HL-60 (cell line): ENCODE results near the gene DOK5.

Experiments
- DNase-seq, 2 experiments: peaks; one replicate each; pipeline ENCODE4 v3.0.0-alpha.2; 2010 to 2020; ENCODE audit warnings: low read depth in 1 of 2, low spot score in 1 of 2
- H3K27ac ChIP-seq: fragments of 250-450 bp; sonication (Bioruptor Pico); replicated peaks from 2 replicates; pipeline ENCODE4 v1.5.1; 2020; ENCODE audit warnings: mild to moderate bottlenecking, moderate library complexity
- H3K27me3 ChIP-seq: fragments of 250-450 bp; sonication (Bioruptor Pico); 2 replicates; pipeline ENCODE4 v1.5.1; 2021; ENCODE audit warnings: mild to moderate bottlenecking, moderate library complexity; ENCODE audit not compliant: insufficient read depth, poor library complexity, severe bottlenecking
- H3K4me3 ChIP-seq: replicated peaks from 2 replicates; pipeline ENCODE4 v1.5.1; 2011; ENCODE audit warnings: mild to moderate bottlenecking, control low read depth, low read length; ENCODE audit not compliant: insufficient read depth
- GABPA ChIP-seq: IDR thresholded peaks from 2 replicates; pipeline ENCODE4 v1.6.1; 2012; ENCODE audit warnings: low read depth
- POLR2AphosphoS5 ChIP-seq: IDR thresholded peaks from 2 replicates; pipeline ENCODE4 v1.6.1; 2012; ENCODE audit warnings: low read depth
- SPI1 ChIP-seq: IDR thresholded peaks from 2 replicates; pipeline ENCODE4 v1.6.1; 2012; ENCODE audit warnings: low read depth, mild to moderate bottlenecking, borderline replicate concordance
- TF ChIP-seq, protein P1 (sequence below): IDR thresholded peaks from one replicate; pipeline ENCODE4 v1.5.1; 2011; ENCODE audit warnings: low read length, control low read depth, inconsistent platforms; ENCODE audit not compliant: insufficient read depth
- TF ChIP-seq, protein P2 (sequence below): IDR thresholded peaks from 2 replicates; pipeline ENCODE4 v1.6.1; 2012; ENCODE audit warnings: low read depth; ENCODE audit not compliant: insufficient replicate concordance

DOK5 gene

DNA sequence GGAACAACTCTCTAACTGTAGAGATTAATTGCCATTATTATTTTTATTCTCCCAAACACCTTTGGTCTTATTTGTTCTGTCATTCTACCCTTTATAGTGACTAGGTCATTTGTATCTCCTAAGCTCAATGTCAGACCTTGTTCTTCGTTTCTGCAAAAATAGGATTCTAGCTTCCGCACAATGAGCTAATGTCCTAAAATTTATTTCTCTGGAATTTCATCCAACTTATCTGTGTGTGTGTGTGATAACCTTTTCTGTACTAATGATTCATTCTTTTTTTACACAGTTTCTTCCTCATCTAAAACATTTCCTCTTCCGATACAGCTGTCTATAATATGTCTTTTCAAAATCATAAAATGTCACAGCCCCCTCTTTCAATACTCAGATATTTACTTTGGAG is 84.5 kb downstream of the DOK5 start:
- Histone ChIP-seq H3K27ac (no peak overlapping the region), H3K27me3 (peaks cover 4% of the 10 kb centered on the region), H3K4me3 (no peak overlapping the region)
- no peak for DNase-seq
- TF ChIP-seq, protein P1, sequence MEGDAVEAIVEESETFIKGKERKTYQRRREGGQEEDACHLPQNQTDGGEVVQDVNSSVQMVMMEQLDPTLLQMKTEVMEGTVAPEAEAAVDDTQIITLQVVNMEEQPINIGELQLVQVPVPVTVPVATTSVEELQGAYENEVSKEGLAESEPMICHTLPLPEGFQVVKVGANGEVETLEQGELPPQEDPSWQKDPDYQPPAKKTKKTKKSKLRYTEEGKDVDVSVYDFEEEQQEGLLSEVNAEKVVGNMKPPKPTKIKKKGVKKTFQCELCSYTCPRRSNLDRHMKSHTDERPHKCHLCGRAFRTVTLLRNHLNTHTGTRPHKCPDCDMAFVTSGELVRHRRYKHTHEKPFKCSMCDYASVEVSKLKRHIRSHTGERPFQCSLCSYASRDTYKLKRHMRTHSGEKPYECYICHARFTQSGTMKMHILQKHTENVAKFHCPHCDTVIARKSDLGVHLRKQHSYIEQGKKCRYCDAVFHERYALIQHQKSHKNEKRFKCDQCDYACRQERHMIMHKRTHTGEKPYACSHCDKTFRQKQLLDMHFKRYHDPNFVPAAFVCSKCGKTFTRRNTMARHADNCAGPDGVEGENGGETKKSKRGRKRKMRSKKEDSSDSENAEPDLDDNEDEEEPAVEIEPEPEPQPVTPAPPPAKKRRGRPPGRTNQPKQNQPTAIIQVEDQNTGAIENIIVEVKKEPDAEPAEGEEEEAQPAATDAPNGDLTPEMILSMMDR, result no peak
- TF ChIP-seq SPI1 (no peak), POLR2AphosphoS5 (no peak), GABPA (no peak)
- TF ChIP-seq, protein P2, sequence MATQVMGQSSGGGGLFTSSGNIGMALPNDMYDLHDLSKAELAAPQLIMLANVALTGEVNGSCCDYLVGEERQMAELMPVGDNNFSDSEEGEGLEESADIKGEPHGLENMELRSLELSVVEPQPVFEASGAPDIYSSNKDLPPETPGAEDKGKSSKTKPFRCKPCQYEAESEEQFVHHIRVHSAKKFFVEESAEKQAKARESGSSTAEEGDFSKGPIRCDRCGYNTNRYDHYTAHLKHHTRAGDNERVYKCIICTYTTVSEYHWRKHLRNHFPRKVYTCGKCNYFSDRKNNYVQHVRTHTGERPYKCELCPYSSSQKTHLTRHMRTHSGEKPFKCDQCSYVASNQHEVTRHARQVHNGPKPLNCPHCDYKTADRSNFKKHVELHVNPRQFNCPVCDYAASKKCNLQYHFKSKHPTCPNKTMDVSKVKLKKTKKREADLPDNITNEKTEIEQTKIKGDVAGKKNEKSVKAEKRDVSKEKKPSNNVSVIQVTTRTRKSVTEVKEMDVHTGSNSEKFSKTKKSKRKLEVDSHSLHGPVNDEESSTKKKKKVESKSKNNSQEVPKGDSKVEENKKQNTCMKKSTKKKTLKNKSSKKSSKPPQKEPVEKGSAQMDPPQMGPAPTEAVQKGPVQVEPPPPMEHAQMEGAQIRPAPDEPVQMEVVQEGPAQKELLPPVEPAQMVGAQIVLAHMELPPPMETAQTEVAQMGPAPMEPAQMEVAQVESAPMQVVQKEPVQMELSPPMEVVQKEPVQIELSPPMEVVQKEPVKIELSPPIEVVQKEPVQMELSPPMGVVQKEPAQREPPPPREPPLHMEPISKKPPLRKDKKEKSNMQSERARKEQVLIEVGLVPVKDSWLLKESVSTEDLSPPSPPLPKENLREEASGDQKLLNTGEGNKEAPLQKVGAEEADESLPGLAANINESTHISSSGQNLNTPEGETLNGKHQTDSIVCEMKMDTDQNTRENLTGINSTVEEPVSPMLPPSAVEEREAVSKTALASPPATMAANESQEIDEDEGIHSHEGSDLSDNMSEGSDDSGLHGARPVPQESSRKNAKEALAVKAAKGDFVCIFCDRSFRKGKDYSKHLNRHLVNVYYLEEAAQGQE, result no peak

DNA sequence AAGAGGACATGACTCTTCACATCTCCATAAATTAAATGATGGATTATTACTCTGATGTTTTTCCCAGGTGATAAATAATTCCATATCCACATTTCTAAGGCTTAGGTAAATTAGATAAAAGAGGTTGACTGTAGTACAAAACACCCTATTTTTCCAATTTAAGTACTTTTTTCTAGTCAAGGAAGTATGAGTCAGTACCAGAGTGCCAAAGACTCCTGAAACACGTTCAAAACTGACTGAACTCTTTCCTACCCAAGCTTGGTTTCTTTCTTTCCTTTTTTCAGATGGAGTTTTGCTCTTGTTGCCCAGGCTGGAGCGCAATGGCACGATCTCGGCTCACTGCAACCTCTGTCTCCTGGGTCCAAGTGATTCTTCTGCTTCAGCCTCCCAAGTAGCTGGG is 85.0 kb downstream of the DOK5 start:
- TF ChIP-seq GABPA (no peak), SPI1 (no peak), POLR2AphosphoS5 (no peak)
- TF ChIP-seq, protein P2, result no peak
- TF ChIP-seq, protein P1, result no peak
- peaks cover 5% of the 10 kb centered on the region for H3K27me3 ChIP-seq
- DNase-seq, result no peak
- no peak overlapping the region for H3K27ac ChIP-seq
- no peak overlapping the region for H3K4me3 ChIP-seq

DNA sequence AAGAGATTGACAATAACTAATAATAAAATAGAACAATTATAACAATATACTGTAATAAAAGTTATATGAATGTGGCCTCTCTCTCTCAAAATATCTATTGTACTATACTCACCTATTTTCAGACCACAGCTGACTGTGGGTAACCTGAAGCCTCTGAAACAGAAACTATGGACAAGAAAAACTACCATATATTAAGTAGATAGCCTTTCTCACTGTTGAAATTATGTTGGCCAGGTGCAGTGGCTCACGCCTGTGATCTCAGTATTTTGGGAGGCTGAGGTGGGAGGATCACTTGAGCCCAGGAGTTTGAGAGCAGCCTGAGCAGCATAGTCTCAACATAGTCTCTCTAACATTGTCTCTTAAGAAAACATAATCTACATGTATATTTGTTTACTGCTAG is 89.9 kb downstream of the DOK5 start:
- no peak for DNase-seq
- no peak overlapping the region for H3K4me3 ChIP-seq
- TF ChIP-seq POLR2AphosphoS5, result no peak
- no peak for TF ChIP-seq SPI1
- TF ChIP-seq, protein P2, result no peak
- TF ChIP-seq, protein P1, result no peak
- TF ChIP-seq GABPA, result no peak
- no peak overlapping the region for H3K27ac ChIP-seq
- H3K27me3 ChIP-seq, result peaks cover 2% of the 10 kb centered on the region
